ENCODE measurements around the gene TMEM43.

DNA sequence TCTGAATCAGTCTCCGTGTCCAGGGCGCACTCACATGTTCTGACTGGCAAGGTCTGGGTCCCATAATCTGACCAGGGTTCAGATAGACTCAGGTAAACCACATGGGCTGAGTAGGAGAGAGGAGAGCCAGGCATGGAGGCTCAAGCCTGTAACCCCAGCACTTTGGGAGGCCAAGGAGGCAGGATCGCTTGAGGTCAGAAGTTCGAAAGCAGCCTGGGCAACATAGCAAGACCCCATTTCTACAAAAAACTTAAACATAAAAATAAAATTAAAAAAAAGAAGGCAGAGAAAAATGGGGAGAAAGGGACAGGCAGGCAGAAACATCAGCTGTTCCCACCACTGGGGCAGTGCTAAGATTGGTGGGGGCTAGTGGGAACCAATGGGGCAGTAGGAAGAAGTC, 5.4 kb downstream of the TMEM43 start:
- TF ChIP-seq POLR2A (IDR thresholded peaks at IDR 0.05; ENCODE audit: low read depth, low read length) (no peak), POLR2AphosphoS5 (IDR thresholded peaks at IDR 0.05; ENCODE audit: low read depth, low read length) (no peak)

All from GM12892 (cell line).